Activated CD4-positive, alpha-beta T cell treated with anti-CD3 and anti-CD28 coated beads, Interleukin-2, Interleukin-4, amounts not matched to agents 100 ng/mL and 50 ng/mL, durations not matched to agents 16 hours and 8 hours (primary cell): ENCODE data around the gene PAPLN.

Source experiments
- DNase-seq: peaks from one replicate; pipeline ENCODE4 v3.0.0-alpha.2; 2020; ENCODE audit warnings: low spot score

Gene PAPLN

DNA sequence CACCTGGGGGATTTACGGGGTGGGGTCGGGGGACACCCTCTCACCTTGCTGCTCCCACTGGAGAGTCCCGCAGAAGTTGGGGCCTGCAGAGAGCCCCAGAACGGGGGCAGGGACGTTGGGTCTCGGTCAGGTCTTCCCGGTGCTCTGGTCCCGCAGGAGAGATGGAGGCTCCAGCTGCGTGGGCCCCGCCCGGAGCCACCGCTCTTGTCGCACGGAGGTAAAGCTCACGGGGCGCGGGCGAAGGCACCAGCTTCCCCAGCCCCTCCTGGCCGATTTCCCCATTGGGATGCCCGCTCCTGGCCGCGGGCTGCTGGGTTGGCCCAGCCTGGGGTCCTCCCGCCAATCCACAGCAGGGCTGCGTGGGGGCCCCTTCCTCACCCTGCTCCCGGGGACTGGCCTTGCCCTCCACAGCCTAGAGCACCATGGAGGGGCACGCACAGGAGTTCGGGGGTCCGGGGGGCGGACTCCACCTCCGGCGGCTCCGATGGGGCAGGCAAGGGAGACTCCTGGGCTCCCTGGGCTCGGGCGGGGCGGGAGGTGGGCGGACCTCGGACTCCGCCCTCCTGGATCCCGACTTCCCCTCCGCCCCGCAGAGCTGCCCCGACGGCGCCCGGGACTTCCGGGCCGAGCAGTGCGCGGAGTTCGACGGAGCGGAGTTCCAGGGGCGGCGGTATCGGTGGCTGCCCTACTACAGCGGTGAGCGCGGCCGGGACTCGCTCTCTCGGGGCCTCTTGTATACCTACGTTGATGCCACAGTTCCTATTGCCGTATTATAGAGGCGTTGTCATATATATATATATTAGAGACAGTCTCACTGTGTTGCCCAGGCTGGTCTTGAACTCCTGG is 8.4 kb downstream of the PAPLN start:
- peak; percentile 24 for DNase-seq

- no peak for DNase-seq
These were observed 9.3 kb downstream of the PAPLN start for GRCh38 chr14:73246387-73247150.

DNA sequence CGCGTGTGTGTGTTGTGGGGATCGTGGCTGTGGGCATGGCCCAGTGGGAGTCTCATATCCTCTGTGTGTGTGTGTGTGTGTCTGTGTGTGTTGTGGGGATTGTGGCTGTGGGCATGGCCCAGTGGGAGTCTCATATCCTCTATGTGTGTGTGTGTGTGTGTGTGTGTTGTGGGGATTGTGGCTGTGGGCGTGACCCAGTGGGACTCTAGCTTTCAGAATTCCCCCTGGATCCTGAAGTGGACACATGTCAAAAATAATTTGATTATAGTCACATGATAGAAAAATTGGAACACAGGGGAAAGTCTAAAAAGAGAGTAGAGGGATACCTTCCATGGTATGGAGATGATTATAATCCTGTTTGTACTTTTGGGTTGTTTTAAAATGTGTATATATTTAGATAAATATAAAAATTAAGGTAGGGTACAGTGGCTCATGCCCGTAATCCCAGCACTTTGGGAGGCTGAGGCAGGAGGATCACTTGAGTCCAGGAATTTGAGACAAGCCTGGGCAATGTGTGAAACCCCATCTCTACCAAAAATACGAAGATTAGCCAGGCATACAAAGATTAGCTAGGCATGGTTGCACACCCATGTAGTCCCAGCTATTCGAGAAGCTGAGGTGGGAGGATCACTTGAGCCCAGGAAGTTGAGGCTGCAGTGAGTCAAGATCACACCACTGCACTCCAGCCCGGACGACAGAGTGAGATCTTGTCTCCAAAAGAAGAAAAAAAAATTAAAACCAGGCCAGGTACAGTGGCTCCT is 11.0 kb downstream of the PAPLN start:
- no peak for DNase-seq

DNA sequence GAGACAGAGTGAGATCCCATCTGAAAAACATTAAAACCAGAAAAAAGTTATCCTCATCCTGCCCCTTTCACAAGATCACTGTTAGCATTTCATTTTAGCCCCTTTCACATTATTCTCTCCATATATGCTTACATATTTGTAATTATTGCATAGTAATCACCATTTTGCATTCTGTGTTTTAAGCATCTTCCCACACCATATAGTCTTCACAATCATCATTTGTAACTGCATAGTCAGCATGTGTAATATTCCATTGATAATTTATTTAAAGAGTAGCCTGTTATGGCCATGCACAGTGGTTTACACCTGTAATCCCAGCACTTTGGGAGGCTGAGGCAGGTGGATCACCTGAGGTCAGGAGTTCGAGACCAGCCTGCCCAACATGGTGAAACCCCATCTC is 11.8 kb downstream of the PAPLN start:
- DNase-seq: no peak

GRCh38 chr14:73249564-73250316 is 12.4 kb downstream of the PAPLN start:
- DNase-seq: no peak

- DNase-seq: no peak
These were observed 13.0 kb downstream of the PAPLN start for GRCh38 chr14:73250317-73250713.

DNA sequence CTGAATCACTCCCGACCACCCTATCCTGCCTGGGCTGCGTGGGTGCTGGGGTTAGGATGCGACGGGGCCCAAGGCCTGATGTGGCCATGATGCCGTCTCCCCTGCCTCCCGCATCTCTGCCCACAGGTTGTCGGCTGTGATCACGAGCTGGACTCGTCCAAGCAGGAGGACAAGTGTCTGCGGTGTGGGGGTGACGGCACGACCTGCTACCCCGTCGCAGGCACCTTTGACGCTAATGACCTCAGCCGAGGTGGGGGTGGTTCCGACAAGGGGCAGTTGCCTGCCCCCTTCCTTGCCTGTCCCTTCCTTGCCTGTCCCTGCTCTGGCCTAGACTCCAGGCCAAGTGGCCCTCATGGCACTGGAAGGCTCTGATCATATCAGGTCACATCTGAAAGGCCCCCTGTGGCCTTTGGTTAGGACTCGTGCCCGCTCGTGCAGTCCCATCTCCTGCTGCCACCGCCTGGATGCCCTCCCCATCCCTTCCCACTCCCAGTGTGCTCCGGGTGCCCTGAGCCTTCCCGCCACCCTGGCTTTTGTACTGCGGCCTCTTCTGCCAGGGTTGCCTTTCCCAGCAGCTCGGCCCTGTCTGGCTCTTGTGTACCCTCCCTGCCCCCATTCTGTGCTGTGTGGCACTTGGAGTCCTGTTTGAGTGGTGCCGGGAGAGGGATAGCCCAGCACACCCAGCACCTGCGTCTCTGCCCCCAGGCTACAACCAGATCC is 13.6 kb downstream of the PAPLN start:
- no peak for DNase-seq

GRCh38 chr14:73251516-73252215 is 14.4 kb downstream of the PAPLN start:
- DNase-seq: no peak

DNA sequence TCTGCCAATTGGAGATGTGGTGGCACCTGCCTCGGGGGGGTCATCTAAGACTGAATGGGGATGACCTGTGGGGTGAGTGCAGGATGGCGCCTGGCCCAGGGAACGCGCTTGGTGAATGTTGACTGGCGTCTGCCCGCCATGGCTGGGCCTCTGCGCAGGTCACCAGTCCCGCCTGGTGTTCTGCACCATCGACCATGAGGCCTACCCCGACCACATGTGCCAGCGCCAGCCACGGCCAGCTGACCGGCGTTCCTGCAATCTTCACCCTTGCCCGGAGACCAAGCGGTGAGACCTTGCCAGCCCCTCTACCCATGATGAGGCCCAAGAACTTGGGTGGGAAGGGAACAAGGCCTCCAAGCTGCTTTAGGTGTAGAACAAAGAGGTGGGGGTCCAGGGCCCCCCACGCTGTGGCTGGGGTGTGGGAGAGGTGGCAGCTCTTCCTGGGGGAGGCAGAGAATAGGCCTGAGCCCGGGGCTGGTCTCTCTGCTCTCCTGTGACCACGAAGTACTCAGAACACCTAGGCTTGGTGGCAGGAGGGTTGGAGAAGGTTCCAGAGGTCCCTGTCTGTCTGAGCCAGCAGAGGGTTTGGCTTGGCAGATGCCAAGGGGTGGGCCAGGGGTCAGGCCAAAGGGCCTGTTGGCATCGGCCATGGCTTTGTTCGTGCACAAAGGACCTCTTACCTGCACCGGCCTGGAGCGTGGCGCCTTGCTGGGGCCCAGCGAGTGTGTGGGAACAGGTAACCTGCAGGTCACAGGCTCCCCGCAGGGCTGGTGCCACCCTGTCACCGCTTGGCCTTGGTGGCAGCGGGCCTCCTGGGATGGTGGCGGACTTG is 15.4 kb downstream of the PAPLN start:
- no peak for DNase-seq

GRCh38 chr14:73253323-73253610 is 16.0 kb downstream of the PAPLN start:
- no peak for DNase-seq

DNA sequence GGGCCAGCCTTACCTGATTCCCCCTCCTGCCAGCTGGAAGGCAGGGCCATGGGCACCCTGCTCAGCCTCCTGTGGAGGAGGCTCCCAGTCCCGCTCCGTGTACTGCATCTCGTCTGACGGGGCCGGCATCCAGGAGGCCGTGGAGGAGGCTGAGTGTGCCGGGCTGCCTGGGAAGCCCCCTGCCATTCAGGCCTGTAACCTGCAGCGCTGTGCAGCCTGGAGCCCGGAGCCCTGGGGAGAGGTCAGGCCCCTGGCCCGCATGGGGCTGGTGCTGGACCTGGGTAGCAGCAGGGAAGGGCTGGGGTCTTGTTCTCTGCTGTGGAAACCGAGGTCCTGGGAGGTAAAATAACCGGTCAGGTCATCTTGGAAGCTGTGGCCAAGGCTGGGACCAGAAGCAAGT is 16.4 kb downstream of the PAPLN start:
- no peak for DNase-seq

DNA sequence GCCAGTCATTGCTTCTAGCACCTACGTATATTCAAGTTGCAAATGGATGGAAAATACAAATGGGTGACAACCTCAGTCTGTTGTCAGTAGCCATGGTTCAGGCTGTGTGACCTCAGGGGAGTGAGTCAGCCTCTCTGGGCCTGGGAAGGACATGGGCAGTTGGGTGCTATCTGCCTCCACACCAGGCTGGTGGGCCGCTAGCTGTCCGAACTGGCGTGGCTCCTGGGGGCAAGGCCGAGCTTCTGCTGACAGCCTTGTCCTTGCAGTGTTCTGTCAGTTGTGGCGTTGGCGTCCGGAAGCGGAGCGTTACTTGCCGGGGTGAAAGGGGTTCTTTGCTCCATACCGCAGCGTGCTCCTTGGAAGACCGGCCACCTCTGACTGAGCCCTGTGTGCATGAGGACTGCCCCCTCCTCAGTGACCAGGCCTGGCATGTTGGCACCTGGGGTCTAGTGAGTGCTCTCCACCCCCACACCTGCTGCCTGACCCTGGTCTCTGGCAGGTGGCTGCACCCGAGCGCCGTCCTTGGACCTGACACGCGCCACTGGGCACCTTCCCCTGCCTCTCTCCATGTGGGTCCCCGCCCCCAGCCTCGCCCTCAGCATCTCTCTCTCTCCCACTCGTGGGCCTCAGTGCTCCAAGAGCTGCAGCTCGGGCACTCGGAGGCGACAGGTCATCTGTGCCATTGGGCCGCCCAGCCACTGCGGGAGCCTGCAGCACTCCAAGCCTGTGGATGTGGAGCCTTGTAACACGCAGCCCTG is 17.1 kb downstream of the PAPLN start:
- no peak for DNase-seq

DNA sequence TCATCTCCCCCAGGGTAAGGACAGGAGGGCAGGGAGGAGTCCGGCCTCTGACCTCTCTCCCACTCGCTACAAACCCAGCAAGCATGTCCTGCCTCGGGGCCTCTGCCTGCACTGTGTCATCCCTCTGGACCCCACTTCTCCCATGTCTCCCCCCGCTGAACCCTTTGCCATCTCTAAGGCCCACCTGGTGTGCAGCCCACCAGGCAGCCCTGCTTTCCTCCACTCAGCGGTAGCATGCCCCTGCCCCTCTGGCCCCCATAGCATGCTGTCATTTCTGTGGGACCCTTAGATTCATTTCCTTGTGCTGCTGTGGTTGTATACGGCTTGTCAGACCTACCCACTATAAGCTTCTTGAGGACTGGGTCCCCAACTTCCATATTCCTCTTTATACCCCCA is 17.7 kb downstream of the PAPLN start:
- DNase-seq: no peak

DNA sequence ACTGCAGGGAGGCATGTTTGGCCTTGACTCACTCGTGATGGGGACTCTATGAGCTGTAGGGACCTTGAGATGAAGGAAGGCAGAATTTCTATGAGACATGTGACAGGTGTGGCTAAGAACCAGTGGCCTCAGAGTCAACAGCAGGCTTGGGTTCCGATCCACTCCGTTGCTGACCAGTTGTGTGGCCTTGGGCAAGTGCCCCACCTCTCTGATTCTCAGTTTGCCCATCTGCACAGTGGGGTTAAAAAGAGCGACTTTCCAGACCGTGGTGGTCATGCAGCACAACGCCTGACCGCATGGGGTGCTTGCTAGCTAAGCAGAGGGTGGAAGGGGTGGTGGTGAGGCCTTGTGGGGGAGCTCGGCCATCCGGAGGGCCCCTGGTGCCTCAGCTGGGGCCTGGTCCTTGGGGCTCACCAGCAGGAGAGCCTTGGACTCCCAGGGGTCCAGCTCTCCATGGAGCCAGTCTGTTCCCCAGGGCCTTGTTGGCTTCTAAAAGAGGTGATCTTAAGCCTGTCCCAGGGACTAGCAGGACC is 18.5 kb downstream of the PAPLN start:
- DNase-seq: no peak

GRCh38 chr14:73258076-73258475 is 20.8 kb downstream of the PAPLN start:
- no peak for DNase-seq

- no peak for DNase-seq
These were observed 21.7 kb downstream of the PAPLN start for GRCh38 chr14:73258845-73259611.

- no peak for DNase-seq
These were observed 22.5 kb downstream of the PAPLN start for GRCh38 chr14:73259837-73260236.

DNA sequence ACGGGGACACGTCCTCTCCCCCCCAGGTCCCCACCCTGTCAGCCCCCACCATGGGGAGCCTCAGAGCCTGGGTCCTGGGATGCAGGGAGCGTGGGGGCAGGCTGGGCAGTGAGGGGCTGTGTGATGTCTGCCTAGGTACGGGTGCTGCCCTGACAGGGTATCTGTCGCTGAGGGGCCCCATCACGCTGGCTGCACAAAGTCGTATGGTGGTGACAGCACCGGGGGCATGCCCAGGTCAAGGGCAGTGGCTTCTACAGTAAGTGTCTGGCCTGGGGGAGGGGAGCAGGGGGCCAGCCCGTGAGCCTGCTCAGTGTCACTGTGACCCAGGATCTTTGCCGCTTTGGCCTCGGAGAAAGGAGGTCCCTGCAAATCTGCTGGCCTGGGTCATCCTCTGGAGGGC is 23.3 kb downstream of the PAPLN start:
- DNase-seq: no peak
